Left renal pelvis (tissue), 4 donors: ENCODE data around the gene LBR. TPM values are rescaled to one million over a fixed set of nuclear protein-coding genes. Genes with fewer than 3 reads are reported as not detected.
A peak's percentile ranks its signal among the peaks of the same experiment; 100 is the strongest.

Experiments used
- DNase-seq, 4 donors: peaks; one replicate each; pipeline ENCODE4 v3.0.0-alpha.2; 2013; ENCODE audit warnings: low read depth in 4 of 4, low spot score in 3 of 4
- polyA plus RNA-seq, 4 donors: library from polyadenylated mRNA; unstranded; fragments of 120-200 nt; gene quantifications; one replicate each; pipeline ENCODE4 v1.2.1, GENCODE V29; 2013; ENCODE audit not compliant: insufficient read length in 4 of 4

The LBR gene
- polyA plus RNA-seq, 4 donors: 56.4 to 101 (median 93.2) TPM

DNA sequence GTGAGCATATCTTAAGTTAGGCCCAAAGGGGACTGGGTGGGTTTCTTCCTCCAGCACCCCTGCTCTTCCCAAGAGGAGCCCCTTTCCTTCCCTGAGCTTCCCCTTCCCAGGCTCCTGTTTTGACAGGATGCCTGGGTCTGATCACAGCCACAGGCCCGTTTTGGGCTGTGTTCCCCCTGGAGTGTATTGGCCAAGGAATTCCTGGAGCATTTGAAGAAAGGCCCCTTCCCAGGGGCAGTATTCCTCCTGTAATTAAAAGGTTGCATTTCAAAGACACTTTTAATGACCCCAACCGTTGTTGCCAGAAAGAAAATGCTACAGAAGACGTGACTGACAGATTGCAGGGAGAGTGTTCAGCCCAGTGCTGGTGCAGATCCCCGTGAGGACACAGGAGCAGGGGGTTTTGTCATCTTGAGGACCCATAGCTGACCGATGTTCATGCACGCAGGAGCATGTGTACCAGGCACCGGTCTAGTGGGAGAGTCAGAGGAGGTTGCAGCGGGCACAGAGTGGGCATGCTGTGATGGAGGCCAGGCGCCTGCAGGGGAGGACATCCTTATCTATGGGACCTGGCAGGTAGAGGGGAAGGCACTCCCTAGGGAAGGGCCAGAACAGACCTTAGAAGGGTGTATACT is 19.3 kb upstream of the LBR start:
- DNase-seq: no peak

DNA sequence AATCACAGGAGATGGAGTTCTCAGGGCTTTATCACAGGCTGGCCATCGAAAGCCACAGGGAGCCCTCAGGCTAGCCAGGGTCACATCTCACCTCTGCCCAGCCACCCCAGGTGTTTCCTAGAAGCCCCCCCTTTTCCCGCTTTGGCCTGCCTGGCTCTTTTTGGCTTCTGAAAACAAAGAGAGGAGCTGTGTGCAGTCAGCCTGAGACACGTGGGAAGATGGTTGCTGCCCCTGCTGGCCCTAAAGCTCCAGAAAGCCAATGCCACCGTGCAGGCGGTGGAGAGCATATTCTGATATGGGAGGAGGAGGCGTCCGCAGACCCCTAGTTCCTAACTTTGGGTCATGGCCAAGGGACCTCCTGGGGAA is 18.7 kb upstream of the LBR start:
- no peak for DNase-seq

DNA sequence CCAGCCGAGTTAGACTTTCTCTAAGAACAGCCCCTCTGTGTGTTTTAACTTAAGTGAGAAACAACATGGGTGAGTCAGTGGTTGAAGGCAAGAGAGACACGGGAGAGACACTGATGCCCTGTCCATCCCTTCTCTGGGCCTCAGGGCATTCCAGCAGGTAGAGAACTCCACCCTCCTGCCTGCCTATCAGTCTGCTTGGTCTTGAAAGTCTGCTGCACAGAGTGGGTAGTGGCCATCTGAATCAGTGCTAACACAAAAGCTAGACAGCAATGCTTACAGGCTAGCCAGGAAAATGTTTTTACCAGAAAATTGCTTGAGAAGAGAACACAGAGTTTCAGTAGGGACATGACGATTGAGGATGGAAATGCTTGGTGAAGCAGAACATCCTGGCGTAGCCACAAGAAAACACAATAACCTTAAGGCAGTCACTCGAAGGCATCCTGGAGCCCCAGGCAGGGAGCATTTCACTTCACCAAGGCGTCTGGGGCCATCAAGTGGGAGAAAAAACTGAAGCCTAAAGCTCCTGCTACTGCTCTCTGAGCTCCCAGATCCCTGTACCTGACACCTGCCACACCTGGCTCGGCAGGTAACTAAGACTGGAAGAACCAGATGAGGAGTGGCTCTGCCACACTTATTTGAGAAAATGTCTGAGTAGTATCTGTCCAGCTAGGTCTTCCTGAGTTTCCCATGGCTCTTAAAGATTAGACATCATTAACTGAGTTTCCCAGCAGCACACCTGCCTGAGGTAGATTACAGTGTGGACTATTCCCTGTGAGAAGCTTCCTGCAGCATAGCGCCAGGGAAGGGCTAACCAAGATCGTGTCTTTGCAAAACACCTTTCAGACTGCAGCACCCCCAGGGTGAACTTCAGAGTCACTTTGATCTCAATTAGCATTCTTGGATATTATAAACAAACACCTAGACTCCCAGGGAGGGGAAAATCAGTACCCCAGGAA is 18.1 kb upstream of the LBR start:
- no peak for DNase-seq

DNA sequence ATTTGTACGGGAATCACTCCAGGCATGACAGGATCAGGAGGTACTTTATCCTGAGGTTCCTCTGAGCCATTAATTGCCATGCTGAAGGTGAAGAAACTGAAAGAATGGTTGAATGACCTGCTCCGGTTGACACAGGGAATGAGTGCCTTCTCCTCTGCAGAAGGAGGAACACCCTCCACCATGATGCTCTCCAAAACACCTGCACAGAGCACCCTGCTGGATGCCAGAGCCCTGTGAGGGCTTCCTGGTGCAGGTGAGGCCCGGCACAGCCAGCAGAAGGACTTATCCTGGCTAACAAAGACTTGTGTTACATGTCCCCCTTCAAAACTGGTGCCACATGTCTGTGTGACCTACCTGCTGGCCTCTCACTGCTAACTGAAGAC is 14.3 kb upstream of the LBR start:
- no peak for DNase-seq

DNA sequence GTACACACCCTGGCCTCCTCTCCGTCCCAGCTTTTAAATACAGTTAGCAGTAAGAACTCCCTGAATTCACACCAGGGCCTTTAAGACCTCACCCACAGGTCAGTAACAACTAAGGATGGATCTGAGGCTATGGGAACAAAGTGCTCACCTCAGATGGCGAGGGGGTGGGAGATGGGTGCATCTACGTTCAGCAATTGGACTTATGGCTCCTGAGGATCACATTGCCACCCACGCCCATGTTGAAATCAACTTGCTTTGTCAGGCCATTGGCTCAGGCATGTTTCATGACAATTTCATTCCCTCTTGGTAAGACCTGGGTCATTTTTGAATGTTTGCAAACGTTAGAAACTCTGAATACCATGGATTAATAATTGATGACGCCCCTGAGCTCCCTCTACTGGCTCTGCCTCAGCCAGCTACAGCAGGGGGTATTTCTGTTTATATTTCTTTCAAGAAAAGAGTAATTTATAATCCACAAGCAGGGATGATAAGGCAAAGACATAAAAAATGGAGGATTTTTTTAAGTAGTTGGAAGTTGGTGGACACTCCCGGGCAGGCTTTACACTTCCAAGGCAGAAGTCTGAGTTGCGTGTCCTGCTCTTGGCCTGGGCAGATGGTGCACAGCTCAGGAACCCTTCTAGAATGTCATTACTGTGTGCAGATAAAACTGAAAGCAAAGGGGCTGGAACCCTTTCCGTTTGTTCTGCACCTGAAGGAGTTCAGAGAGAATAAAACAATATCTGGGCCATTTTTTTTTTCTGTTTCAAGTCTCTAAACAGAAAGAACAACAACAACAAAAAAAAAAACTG is 13.7 kb upstream of the LBR start:
- no peak for DNase-seq

DNA sequence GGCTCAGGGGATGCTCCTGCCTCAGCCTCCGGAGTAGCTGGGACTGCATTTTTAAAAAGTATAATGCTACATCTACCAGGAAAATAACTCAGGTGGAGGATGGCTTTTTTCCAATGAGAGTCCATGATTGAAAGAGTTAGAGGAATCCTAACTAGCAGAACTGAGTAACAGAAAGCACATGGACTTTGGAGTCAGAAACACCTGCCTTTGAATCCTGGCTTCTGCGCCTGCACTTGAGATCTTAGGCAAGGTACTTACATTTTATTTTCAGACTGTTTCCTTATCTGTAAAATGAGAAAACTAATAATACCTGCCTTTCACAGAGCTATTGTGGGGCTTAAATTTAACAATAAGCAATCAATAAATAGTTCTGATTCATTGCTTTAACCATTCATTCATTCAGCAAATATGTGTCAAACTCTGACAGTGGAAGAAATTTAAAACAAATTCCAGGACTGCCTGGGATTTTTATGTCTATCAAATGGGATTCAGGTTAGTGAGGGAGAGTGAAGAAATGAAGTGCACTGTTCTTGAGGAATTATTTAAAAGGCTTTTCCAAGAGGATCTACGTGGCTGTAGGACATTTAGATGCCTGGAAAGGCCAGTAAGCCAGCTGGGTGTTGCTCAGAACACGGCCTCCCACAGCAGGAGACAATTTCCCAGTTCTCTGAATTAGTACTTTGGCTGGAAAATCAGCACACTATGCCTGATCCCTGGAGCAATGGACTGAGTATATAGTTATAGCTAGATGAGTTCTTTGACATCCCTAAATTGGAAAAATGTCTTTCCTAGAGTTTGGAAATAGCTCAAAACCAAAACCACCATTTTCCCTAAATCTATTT is 12.8 kb upstream of the LBR start:
- no peak for DNase-seq

DNA sequence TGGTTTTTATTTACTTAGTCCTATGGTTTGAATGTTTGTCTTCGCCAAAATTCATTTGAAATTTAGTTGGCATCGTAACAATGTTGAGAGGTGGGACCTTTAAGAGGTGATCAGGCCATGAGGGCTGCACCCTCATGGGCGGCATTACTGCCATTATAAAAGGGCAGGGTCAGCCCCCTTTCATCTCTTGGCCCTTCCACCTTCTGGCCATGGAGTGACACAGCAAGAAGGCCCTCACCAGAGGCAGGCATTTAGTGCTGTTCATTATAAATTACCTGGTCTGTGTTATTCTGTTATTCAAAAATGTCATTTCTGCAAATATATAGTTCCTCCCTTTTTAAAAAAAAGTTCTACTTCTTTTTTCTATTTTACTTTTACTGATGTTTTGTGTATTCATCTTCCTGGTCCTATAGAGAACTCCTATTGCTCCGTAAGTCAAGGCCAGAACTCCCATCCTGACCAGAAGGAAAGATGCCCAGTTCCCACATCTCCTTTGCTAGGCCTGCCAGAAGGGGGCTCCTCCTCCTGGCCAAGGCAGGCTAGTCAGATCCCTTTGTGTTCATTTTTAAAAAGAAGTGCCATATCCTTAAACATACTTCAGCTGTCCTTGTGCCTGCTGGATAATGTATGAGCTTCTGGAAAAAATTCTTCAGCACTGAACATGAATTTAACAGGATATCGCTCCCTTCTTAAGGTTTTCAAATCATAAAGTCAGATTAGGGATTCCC is 10.0 kb upstream of the LBR start:
- no peak for DNase-seq

DNA sequence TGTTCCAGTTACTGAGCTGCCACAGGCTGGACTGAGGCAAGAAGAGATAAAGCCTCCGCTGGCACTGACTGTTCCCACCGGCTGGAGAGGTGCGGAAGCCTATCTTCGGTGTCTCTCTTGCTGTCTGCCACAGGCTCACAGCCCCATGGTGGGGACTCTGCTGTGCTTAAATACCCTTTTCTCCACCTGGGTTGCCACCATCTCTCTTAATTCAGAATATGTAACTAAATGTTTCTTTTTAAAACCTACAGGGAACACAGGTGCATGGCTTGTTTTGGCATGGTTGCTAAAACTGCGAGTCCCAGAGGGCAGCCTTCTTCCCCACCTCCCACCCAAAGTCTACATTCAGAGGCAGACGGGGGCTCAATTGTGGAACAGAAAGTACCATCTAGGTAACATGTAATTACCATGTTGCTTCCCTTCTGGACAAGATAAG is 8.1 kb upstream of the LBR start:
- no peak for DNase-seq

DNA sequence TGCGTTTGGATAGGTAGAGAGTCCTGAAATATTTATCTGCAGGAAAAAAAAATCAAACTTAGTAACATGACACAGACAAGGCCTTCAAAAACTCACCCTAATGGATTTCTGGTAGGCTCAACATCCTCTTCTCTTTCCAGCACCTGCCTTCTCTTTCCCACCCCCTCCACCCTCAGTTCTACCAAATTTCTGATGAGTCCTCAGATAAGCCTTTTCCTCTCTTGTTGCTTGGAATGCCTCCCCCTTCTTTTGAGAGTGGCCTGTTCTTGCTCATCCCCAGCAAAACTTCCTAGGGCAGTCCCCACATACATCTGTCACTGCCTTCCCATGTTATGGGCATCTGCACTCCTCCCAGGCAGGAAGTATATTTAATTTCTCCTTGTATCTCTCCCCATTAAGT is 7.6 kb upstream of the LBR start:
- DNase-seq: no peak

DNA sequence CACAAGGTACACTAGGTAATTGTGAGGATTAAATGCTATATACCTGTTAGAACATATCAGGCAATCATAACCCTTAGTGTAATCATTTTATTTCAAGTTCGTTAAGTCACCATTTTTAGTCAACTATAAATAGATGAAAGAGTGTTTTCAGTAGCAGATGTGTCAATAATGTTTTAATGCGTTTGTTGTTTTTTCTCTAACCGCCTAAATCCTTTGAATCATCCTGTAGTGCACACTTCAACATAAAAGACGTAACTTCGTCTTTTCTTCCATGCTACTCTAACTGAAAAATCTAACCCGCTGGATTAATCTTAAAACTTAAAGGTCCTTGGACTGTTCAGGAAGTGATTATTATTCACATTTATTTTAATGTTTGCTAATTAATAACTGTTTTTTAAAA is 7.2 kb upstream of the LBR start:
- no peak for DNase-seq

DNA sequence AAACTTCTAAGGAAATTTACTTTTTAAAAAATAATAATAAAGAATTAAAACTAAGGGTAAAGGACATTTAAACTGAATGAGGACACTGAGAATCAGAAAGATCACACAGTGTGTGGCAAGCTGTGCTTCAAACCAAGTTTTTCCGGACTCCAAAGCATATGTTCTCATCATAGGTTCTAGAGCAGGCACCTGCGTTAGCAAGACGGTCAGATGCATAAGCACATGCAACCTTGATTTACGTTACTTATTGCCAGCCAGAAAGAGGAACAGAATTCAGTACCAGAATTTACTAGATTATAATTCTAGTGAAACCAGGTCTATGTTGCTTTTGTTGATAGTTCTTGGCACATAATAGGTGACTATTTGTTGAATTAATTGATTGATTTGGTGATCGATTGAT is 6.2 kb upstream of the LBR start:
- DNase-seq: no peak

DNA sequence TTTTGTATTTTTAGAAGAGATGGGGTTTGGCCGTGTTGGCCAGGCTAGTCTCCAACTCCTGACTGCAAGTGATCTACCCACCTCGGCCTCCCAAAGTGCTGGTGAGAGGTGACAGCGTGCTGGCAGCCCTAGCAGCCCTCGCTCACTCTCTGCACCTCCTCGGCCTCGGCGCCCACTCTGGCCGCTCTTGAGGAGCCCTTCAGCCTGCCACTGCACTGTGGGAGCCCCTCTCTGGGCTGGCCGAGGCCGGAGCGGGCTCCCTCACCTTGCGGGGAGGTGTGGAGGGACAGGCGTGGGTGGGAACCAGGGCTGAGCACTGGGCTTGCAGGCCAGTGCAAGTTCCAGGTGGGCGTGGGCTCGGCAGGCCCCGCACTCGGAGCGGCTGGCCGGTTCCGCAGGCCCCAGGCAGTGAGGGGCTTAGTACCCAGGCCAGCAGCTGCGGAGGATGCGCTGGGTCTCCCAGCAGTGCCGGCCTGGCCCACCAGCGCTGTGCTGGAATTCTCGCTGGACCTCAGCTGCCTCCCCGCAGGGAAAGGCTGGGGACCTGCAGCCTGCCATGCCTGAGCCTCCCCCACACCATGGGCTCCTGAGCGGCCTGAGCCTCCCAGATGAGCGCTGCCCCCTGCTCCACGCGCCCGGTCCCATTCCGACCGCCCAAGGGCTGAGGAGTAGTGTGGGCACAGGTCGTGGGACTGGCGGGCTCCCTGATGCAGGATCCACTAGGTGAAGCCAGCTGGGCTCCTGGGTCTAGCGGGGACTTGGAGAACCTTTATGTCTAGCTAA is 3.4 kb upstream of the LBR start:
- no peak for DNase-seq

DNA sequence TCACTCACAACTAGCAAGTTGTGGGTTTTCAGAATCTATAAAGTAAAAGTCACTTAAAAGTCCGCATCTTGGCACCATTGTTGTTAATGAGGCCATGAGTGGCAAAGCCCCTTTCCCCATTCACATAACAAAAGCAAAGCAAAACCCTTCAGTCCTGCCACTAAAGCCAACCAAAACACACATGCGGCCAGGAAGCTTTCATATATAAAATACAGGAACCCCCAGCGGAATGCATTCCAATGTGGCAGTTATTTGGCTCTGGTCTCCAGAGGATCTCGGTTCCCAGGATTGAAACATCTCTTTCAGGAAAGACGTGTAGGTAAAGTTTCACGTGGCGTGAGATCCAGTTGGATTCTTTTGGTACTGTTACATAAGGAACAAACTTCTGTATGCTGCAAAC is 2.5 kb upstream of the LBR start:
- no peak for DNase-seq

DNA sequence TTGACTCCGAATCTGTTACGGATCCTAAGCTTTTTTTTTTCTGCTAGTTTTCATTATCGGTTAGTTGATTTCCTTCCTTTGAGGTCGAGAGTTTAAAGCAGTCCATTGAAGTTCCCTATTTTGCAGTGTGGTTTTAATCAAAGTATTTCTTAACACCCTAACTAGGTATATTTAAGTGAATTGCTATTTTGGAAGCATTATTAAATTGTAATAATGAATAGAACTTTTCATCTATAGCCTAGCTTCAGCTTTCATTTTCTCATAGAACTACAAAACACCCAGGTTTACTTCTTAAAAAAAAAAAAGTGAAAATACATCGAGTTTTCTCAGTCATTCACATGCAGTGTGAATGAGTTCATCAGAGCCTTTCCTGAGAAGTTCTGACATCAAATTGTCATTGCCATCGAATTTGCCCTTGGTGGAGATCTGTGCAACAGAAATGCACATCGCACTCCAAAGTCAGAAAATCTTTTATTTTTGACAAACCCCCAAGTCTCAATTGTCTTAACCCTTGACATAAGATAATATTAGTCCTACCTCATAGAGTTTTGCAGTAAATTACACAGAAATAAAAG is 1.1 kb upstream of the LBR start:
- no peak for DNase-seq

DNA sequence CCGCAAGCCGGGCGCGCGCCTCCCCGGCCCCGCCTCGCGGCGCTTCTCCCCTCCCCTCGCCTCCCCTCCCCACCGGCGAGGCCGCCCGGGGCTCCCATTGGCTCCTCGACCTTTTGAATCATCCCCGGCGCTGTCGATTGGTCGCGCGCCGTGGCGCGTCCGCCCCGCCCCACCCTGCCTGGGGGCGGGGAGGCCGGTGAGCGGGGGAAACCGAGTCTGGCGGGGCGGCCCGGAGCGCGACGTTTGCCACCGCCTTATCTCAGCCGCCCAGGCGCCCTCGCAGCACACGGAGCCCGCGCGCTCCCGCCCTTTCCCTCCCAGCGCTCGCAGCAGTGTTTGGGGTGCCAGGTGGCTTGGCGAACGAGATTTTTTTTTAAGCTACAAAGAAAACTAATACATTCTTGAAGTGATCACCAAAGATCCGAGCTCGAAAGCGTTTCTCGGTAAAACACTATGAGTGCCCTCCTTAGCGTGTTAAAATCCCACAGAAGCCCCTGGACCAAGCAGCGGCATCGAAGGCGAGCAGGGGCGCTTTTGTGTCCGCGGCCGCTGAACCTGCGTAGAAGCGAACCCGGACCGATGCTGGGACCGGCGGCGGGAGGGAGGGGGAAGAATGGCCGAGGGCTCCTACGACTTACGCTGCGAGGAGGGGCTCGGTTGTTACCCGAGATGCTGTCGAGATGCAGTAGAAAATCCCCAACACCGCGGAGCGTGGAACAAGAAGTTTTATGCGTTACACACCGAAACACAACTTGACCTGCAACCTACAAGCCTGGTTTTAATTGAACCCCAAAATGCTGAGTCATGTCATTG is 436 bp upstream of the LBR start:
- DNase-seq: peak; percentile 78 to 90 (median 88)

DNA sequence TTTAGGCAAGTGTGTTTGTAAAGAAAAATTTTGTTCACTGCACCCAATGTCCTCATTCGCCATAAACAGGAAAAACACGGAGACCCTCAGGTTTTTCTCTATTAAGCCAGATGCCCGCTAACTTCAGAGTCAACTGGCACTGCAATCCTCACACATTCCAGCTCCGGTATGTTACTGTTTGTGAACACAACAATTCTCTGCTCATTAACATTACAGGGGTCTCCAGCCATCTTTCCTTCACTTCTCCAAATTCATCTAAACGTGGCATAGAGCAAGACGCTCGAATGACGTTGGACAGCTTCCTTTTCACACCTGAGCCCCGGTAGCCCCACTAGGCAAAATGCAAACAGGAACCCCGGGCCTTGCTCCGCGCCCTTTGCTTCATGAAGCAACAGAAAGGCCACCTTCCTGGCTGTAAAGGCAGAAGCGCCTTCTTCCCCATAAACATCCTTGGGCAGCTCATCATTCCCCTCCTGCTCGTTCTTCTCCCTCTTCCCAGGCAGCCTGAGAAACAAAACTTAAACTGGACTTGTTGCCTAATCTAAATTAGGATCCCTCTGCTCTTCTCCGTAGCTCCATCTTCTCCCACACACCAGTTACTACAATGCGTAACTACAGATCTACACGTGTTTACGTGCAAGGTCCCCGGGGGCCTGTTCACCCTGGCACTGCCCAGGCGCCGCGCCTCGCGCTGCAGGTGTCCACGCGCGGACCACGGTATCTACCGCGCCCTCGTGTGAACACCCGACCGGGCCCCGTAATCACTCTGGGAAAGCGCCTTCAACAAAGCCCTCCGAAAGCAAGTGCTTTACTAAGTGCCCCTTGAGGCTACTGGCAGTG is 1.2 kb downstream of the LBR start:
- DNase-seq: no peak

DNA sequence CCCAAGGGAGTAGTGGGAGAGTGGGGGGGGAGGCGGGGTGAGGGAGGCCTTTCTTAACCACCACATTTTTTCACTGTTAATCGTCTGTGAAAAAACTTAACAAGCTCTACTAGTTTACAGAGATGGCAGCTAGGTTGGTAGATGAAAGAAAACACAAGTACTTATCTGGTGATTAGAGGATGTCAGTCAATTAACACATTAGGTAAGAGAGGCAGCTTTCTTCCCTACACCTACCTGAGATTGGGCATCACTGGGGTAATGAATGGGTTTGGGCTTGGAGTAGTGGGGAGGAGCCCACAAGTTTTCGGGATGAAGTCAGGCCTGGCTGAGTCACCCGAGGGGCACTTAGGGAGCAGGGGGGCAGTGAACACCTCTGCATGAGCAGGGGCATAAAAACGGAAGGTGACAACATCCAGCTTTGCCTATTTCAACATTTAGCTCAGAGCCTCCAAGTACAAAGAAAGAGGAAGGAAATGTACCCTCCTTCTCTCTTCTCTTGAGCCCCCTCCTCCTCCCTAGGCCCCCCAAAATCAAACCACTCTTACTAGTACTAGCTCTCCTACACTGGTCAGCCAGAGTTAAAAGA is 2.5 kb downstream of the LBR start:
- no peak for DNase-seq
